ENCODE measurements around the gene FOXRED2. TPM values are rescaled to one million over a fixed set of nuclear protein-coding genes. Genes with fewer than 3 reads are reported as not detected.
A peak's percentile ranks its signal among the peaks of the same experiment; 100 is the strongest.

Gene FOXRED2
- total and polyA plus RNA-seq, 2 of the 8 experiments (the other 6 are each of a cell fraction or from before 2014, with no cell fraction given) = 11.5 to 27.8 TPM

GRCh38 chr22:36507518-36508010 is 724 bp upstream of the FOXRED2 start:
- no peak overlapping the region for H4K5ac ChIP-seq (ENCODE audit: insufficient read length, low read depth, low read length)
- H2BK5ac ChIP-seq (ENCODE audit: low read depth, low read length) = no peak overlapping the region
- H3K9ac ChIP-seq (replicated peaks in 1 of 4; ENCODE audit: extremely low read depth in 1 of 4, low read depth in 3 of 4, low read length in 3 of 4) = peak overlapping the region in 1 of 4 experiments; percentile 11; a peak in 1 of 7 replicates
- DNase-seq (ENCODE audit: low read depth in 1 of 2, low spot score in 2 of 2) (no peak), FAIRE-seq (no peak)
- H3K23me2 ChIP-seq (ENCODE audit: low read depth, low read length) = no peaks in the 10 kb centered on the region; the same call in 1 of the 2 replicates
- no peak overlapping the region for H3K18ac ChIP-seq (ENCODE audit: extremely low read depth, low read length)
- no peak overlapping the region for H4K8ac ChIP-seq (ENCODE audit: extremely low read depth, insufficient read depth, low read length)
- no peak overlapping the region for H2AK5ac ChIP-seq (ENCODE audit: low read depth, low read length)
- peaks cover 12 to 28% (median 24%) of the 10 kb centered on the region in 4 experiments for H3K36me3 ChIP-seq (ENCODE audit: control insufficient read depth in 2 of 4, insufficient read depth in 4 of 4, low read length in 3 of 4)
- H3K4ac ChIP-seq (replicated peaks; ENCODE audit: insufficient read length, low read depth, low read length) = no peak overlapping the region
- H2BK120ac ChIP-seq (replicated peaks; ENCODE audit: low read depth, low read length) = no peak overlapping the region
- H3K56ac ChIP-seq (replicated peaks; ENCODE audit: insufficient read length, low read depth, low read length) = no peak overlapping the region
- no peak overlapping the region for H2BK15ac ChIP-seq (ENCODE audit: low read length)
- H4K91ac ChIP-seq (replicated peaks; ENCODE audit: insufficient read length, low read length) = peak overlapping the region; percentile 12
- H3K79me1 ChIP-seq (ENCODE audit: low read depth, low read length) = no peaks in the 10 kb centered on the region
- H3K4me2 ChIP-seq (ENCODE audit: insufficient read depth in 1 of 2, low read depth in 2 of 2, low read length in 2 of 2) = peak overlapping the region; percentile 54 to 61
- no peak overlapping the region for H3K14ac ChIP-seq (ENCODE audit: insufficient read length)
- ChIA-PET CTCF (ENCODE audit: partially characterized antibody) (interaction anchor here (1.1 to 2.3 kb wide), 4 partner anchors 10 to 221 kb away, joined by 4 to 6 read pairs (median 4); no protein-coding TSS in a partner anchor), POLR2A (ENCODE audit: partially characterized antibody) (interaction anchor here (1.0 to 8.8 kb wide), 12 partner anchors 9 to 195 kb away, joined by 3 to 92 read pairs (median 5); partner anchors contain the start of genes EIF3D and TXN2)
- H2AFZ ChIP-seq (ENCODE audit: low read length) = peak overlapping the region; percentile 12
- 90% methylated on average over 6 of the region's 6 CpGs; no CpG with 5 or more reads in 1 of the 2 experiments for WGBS, 2 experiments (ENCODE audit: extremely low coverage in 1 of 2, insufficient coverage in 1 of 2, insufficient read length in 1 of 2, insufficient replicate concordance in 2 of 2, low coverage in 1 of 2, low lambda C conversion rate in 2 of 2, missing lambda C conversion rate in 1 of 2)
- TF ChIP-seq SP2 (IDR thresholded peaks at IDR 0.05; ENCODE audit: low read length) (no peak), E2F6 (IDR thresholded peaks at IDR 0.05) (no peak)
- peaks cover 0 to 8% of the 10 kb centered on the region in 2 experiments; a peak in 2 of 4 replicates for H3K9me3 ChIP-seq (ENCODE audit: insufficient read depth in 2 of 2, low read depth in 1 of 2, low read length in 1 of 2)
- peaks cover 0 to 11% (median 6%) of the 10 kb centered on the region in 4 experiments; a peak in 4 of 7 replicates for H3K27me3 ChIP-seq (replicated peaks in 1 of 4; ENCODE audit: control insufficient read depth in 3 of 4, extremely low read depth in 1 of 4, insufficient read depth in 3 of 4, low read length in 3 of 4)
- peaks cover 0 to 5% (median 0%) of the 10 kb centered on the region in 4 experiments; a peak in 1 of 7 replicates for H3K4me1 ChIP-seq (replicated peaks in 1 of 4; ENCODE audit: control insufficient read depth in 3 of 4, insufficient read depth in 4 of 4, low read length in 3 of 4)
- H3K27ac ChIP-seq (ENCODE audit: low read depth, low read length) = no peak overlapping the region
- H3K4me3 ChIP-seq (ENCODE audit: extremely low read depth in 1 of 4, insufficient read depth in 2 of 4, low read depth in 3 of 4, low read length in 4 of 4) = peak overlapping the region in 2 of 4 experiments; percentile 39 to 58; a peak in 3 of 8 replicates
- peaks cover 3 to 15% of the 10 kb centered on the region in 2 experiments for H4K20me1 ChIP-seq (replicated peaks in 1 of 2; ENCODE audit: control insufficient read depth in 1 of 2, insufficient read depth in 2 of 2, low read length in 2 of 2)
- no peak overlapping the region for H2BK12ac ChIP-seq (ENCODE audit: low read depth, low read length)
- H2BK20ac ChIP-seq (ENCODE audit: low read length) = no peak overlapping the region
- no peak overlapping the region for H3K23ac ChIP-seq (ENCODE audit: insufficient read length)
- peaks cover 0 to 2% of the 10 kb centered on the region in 2 experiments; a peak in 1 of 4 replicates for H3K79me2 ChIP-seq (ENCODE audit: control insufficient read depth in 1 of 2, insufficient read depth in 2 of 2, low read length in 2 of 2)
